Natural killer cell treated with Interleukin-12 subunit alpha and Interleukin-12 subunit beta and Interleukin-15 and Interleukin-18, amount 100 ng/mL, for 72 hours (primary cell): Measurements from ENCODE around the gene TFPT. TPM values are rescaled to one million over a fixed set of nuclear protein-coding genes. Genes with fewer than 3 reads are reported as not detected.

Experiments
- ATAC-seq, 2 donors: fragments of 150-1000 bp; cut with Tn5 transposase in 1 of 2; sonication (Bioruptor Pico), chemical (Tn5 transposase) in 1 of 2; 2 replicates each; pipeline ENCODE4 v1.10.0; 2021
- DNase-seq: peaks from one replicate; pipeline ENCODE4 v3.0.0; 2022; ENCODE audit warnings: low spot score
- H3K27ac Mint-ChIP-seq, 2 donors: 1 replicate in 1 of 2; 2 replicates in 1 of 2; pipeline ENCODE4 v1.8.0; 2022; ENCODE audit warnings: mixed read lengths in 2 of 2, mild to moderate bottlenecking in 1 of 2, moderate library complexity in 1 of 2
- H3K27me3 Mint-ChIP-seq, 2 donors: 1 replicate in 1 of 2; 2 replicates in 1 of 2; pipeline ENCODE4 v1.8.0; 2022; ENCODE audit warnings: mixed read lengths in 2 of 2
- H3K36me3 Mint-ChIP-seq: one replicate; pipeline ENCODE4 v1.8.0; 2022; ENCODE audit warnings: mixed read lengths
- H3K4me1 Mint-ChIP-seq, 2 donors: 1 replicate in 1 of 2; 2 replicates in 1 of 2; pipeline ENCODE4 v1.8.0; 2022; ENCODE audit warnings: low read depth in 2 of 2, mixed read lengths in 2 of 2, mild to moderate bottlenecking in 1 of 2
- H3K4me3 Mint-ChIP-seq: one replicate; pipeline ENCODE4 v1.8.0; 2022; ENCODE audit warnings: mixed read lengths
- H3K9me3 Mint-ChIP-seq: 2 replicates; pipeline ENCODE4 v1.8.0; 2022; ENCODE audit warnings: mixed read lengths
- total RNA-seq, 2 donors: library from RNA; stranded (reverse); gene quantifications; one replicate each; pipeline ENCODE4 v1.2.3, GENCODE V29; 2022

The TFPT gene
- total RNA-seq: 10 to 100 TPM; 48.3 to 51.7 TPM

- Mint-ChIP-seq H3K36me3 (peaks cover 10% of the 10 kb centered on the region), H3K4me1 (peaks cover 29 to 32% of the 10 kb centered on the region in 2 donors), H3K9me3 (no peaks in the 10 kb centered on the region), H3K4me3 (peak within 1 kb of the TSS; percentile 94), H3K27ac (peak within 1 kb of the TSS; percentile 78 to 96), H3K27me3 (no peaks in the 10 kb centered on the region)
- ATAC-seq (peak; percentile 94 to 96), DNase-seq (peak; percentile 95)
Observed at GRCh38 chr19:54115109-54116063, at the start of gene TFPT, which contains the start of gene PRPF31. TSS of gene TFPT (minus strand) at chr19:54115657. CDS start at chr19:54115269, 388 bp downstream. TSS of gene PRPF31 (plus strand) at chr19:54115754. CDS start at chr19:54118279, 2,525 bp downstream.

GRCh38 chr19:54165222-54165621, 49.8 kb upstream of the TFPT start:
- H3K4me1 Mint-ChIP-seq: peaks cover 26 to 37% of the 10 kb centered on the region in 2 donors
- H3K27me3 Mint-ChIP-seq: no peaks in the 10 kb centered on the region
- ATAC-seq (no peak), DNase-seq (no peak)
- no peak overlapping the region for H3K4me3 Mint-ChIP-seq
- H3K36me3 Mint-ChIP-seq: no peaks in the 10 kb centered on the region
- H3K9me3 Mint-ChIP-seq: no peaks in the 10 kb centered on the region
- peak overlapping the region in 1 of 2 donors; percentile 69 for H3K27ac Mint-ChIP-seq

GRCh38 chr19:54164369-54165068, 49.1 kb upstream of the TFPT start:
- Mint-ChIP-seq H3K9me3 (no peaks in the 10 kb centered on the region), H3K4me3 (peak overlapping the region; percentile 83), H3K27ac (peak overlapping the region; percentile 57 to 69), H3K27me3 (no peaks in the 10 kb centered on the region), H3K4me1 (peaks cover 32 to 44% of the 10 kb centered on the region in 2 donors), H3K36me3 (no peaks in the 10 kb centered on the region)
- DNase-seq (peak; percentile 83), ATAC-seq (peak; percentile 31 to 63)

GRCh38 chr19:54162884-54163283, 47.4 kb upstream of the TFPT start:
- no peaks in the 10 kb centered on the region for H3K27me3 Mint-ChIP-seq
- no peak for ATAC-seq
- no peaks in the 10 kb centered on the region for H3K9me3 Mint-ChIP-seq
- H3K4me1 Mint-ChIP-seq: peaks cover 44 to 60% of the 10 kb centered on the region in 2 donors
- peak overlapping the region; percentile 94 for H3K4me3 Mint-ChIP-seq
- H3K27ac Mint-ChIP-seq: peak overlapping the region; percentile 30 to 65
- H3K36me3 Mint-ChIP-seq: no peaks in the 10 kb centered on the region
- no peak for DNase-seq

- Mint-ChIP-seq H3K4me3 (peak overlapping the region; percentile 94), H3K4me1 (peaks cover 44 to 60% of the 10 kb centered on the region in 2 donors), H3K27me3 (no peaks in the 10 kb centered on the region), H3K9me3 (no peaks in the 10 kb centered on the region), H3K27ac (peak overlapping the region; percentile 30 to 65), H3K36me3 (no peaks in the 10 kb centered on the region)
- ATAC-seq: peak; percentile 48 to 56
- peak; percentile 82 for DNase-seq
Observed at GRCh38 chr19:54162241-54162805, 46.9 kb upstream of the TFPT start.

- Mint-ChIP-seq H3K27ac (peak overlapping the region; percentile 95 to 97), H3K4me1 (peaks cover 48 to 66% of the 10 kb centered on the region in 2 donors), H3K36me3 (peaks cover 6% of the 10 kb centered on the region), H3K9me3 (no peaks in the 10 kb centered on the region), H3K27me3 (no peaks in the 10 kb centered on the region), H3K4me3 (peak overlapping the region; percentile 94)
- DNase-seq: no peak
- no peak for ATAC-seq
Observed at GRCh38 chr19:54160854-54161253, 45.4 kb upstream of the TFPT start.

- Mint-ChIP-seq H3K36me3 (peaks cover 6% of the 10 kb centered on the region), H3K27me3 (no peaks in the 10 kb centered on the region), H3K9me3 (no peaks in the 10 kb centered on the region), H3K27ac (peak overlapping the region; percentile 95 to 97), H3K4me3 (peak overlapping the region; percentile 94), H3K4me1 (peaks cover 48 to 60% of the 10 kb centered on the region in 2 donors)
- ATAC-seq: no peak
- DNase-seq: no peak
Observed at GRCh38 chr19:54160182-54160811, 44.8 kb upstream of the TFPT start.

- Mint-ChIP-seq H3K27me3 (no peaks in the 10 kb centered on the region), H3K36me3 (peaks cover 6% of the 10 kb centered on the region), H3K27ac (peak within 1 kb of the TSS; percentile 95 to 97), H3K9me3 (no peaks in the 10 kb centered on the region), H3K4me1 (peaks cover 48 to 56% of the 10 kb centered on the region in 2 donors), H3K4me3 (peak within 1 kb of the TSS; percentile 94)
- peak; percentile 100 for DNase-seq
- peak; percentile 95 to 96 for ATAC-seq
Observed at GRCh38 chr19:54159352-54160181, 44.1 kb upstream of the TFPT start, which contains the start of gene LENG1. TSS of gene LENG1 (minus strand) at chr19:54159721. CDS start at chr19:54159695, 26 bp downstream.

GRCh38 chr19:54158812-54159351, 43.4 kb upstream of the TFPT start:
- ATAC-seq (no peak), DNase-seq (no peak)
- Mint-ChIP-seq H3K4me1 (peaks cover 44 to 56% of the 10 kb centered on the region in 2 donors), H3K4me3 (peak overlapping the region; percentile 94), H3K27ac (peak overlapping the region; percentile 95 to 97), H3K36me3 (peaks cover 6% of the 10 kb centered on the region), H3K9me3 (no peaks in the 10 kb centered on the region), H3K27me3 (no peaks in the 10 kb centered on the region)

- H3K27ac Mint-ChIP-seq: no peak overlapping the region
- H3K27me3 Mint-ChIP-seq: no peaks in the 10 kb centered on the region
- H3K9me3 Mint-ChIP-seq: no peaks in the 10 kb centered on the region
- peak overlapping the region; percentile 47 for H3K4me3 Mint-ChIP-seq
- peaks cover 42 to 46% of the 10 kb centered on the region in 2 donors for H3K4me1 Mint-ChIP-seq
- H3K36me3 Mint-ChIP-seq: peaks cover 6% of the 10 kb centered on the region
- DNase-seq (no peak), ATAC-seq (no peak)
Observed at GRCh38 chr19:54156953-54157352, 41.5 kb upstream of the TFPT start.

- H3K27ac Mint-ChIP-seq: no peak overlapping the region
- H3K27me3 Mint-ChIP-seq: no peaks in the 10 kb centered on the region
Observed at GRCh38 chr19:54156490-54156889, 41.0 kb upstream of the TFPT start.

GRCh38 chr19:54155694-54156093, 40.2 kb upstream of the TFPT start:
- H3K4me3 Mint-ChIP-seq: no peak overlapping the region
- DNase-seq (no peak), ATAC-seq (no peak)
- H3K4me1 Mint-ChIP-seq: peaks cover 40 to 42% of the 10 kb centered on the region in 2 donors
- H3K9me3 Mint-ChIP-seq: no peaks in the 10 kb centered on the region
- H3K36me3 Mint-ChIP-seq: peaks cover 6% of the 10 kb centered on the region
- H3K27ac Mint-ChIP-seq: no peak overlapping the region
- no peaks in the 10 kb centered on the region for H3K27me3 Mint-ChIP-seq

More at GRCh38 chr19:54156490-54156889, 41.0 kb upstream of the TFPT start:
- H3K4me3 Mint-ChIP-seq: no peak overlapping the region
- H3K36me3 Mint-ChIP-seq: peaks cover 6% of the 10 kb centered on the region
- no peak for DNase-seq
- H3K4me1 Mint-ChIP-seq: peaks cover 42 to 46% of the 10 kb centered on the region in 2 donors
- ATAC-seq: no peak
- H3K9me3 Mint-ChIP-seq: no peaks in the 10 kb centered on the region
